HG02798 (cell line): ENCODE measurements around the gene EIF4E3.

ENCODE experiments used
- ATAC-seq: cut with Tn5 transposase; IDR thresholded peaks from one replicate; pipeline ENCODE4 v1.9.1; 2021; ENCODE audit warnings: mild to moderate bottlenecking; ENCODE audit not compliant: unreplicated experiment, poor library complexity

The EIF4E3 gene

DNA sequence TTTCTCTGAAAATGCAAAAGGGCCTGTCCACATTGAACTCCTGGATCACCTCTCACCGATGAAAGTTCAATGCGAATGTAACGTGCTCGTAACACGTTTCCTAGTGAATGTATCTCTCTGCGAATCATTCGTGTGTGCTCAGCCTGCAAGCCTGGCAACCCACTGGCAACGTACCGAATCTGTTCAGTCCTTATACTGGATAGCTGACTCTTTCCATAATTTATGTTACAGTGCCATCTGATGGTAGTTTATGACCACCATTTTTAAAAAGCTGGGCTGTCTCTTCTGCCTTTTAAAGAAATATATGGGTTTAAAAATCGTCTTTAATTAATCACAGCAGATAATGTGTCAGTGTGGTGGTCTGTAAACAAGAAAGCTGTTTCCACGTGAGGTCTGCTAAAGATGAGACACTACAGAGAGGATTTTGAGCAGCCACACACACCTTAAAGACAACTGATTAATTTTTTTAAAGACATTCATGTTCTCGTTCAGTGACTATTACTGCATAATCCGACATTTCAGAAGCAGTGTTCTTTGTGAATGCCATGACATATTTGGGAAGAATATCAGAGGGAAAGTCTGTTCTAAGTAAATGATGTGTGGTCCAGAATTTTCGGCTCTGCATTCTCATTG, 72.3 kb downstream of the EIF4E3 start:
- peak; percentile 47 for ATAC-seq

DNA sequence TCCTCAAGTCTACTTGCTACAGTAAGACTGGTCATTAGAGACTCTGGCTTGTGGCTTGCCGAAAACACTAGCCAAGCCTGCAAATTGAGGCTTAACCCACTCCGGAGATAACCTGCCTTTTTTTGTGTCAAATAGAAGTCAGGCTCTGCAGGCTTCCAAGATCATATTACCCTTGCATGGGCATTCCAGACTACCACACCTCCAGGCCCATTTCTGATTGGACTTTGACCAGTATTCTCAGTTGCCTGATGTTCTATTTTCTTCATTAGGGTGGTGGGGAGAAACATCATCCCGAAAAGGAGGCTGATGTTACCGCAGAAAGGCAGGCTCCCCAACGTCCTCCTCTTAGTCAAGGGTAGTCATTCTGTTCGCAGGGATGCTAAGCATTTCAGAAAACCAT, 73.6 kb downstream of the EIF4E3 start:
- ATAC-seq = no peak

DNA sequence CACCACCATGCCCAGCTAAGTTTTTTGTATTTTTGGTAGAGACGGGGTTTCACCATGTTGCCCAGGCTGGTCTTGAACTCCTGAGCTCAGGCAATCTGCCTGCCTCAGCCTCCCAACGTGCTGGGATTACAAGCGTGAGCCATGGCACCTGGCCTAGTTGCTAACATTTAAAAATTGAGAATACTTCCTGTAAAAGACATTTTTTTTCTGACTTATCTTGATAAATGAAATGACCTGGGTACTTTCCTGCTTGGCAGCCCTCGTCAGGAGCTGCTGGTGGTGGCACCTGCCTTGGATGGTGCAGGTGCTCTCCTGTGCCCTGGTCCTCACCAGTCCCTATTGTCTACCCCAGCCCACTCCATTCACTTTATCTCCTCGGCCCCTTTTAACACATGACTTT, 74.8 kb downstream of the EIF4E3 start:
- no peak for ATAC-seq

DNA sequence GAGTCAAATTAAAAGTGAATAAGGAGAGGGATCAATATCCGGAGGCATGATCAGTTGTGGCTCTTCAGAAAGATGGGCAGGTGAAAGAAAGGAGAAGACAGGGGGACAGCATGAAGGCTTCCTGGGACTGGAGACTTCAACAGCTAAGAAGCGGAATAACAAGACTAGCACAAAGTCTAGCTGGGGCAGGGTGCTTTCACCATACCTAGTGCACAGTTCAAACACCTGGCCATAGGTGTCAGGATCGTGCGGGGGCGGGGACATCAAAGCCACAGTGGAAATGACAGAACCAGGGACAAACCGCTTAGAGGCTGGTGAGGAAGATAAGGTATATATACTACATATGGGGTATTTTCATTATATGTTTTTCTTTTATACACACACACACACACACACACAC, 75.4 kb downstream of the EIF4E3 start:
- no peak for ATAC-seq

DNA sequence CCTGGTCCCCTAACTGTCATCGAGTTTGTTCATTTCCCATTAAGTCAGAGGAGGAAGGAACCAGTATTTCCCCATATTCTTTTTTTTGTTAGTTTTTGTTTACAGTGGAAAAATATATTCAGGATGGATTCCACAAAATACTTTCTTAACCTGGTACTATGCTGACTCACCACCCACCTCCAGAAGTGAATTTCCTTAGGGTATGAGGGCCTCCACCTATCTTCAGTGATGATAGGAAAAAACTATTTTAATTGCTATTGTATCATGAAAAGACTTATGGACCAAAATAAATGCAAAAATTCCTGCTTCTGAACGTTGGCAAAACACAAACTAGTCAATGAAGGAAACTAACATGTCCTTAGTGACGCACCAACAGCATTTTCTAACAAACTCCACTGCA, 77.5 kb downstream of the EIF4E3 start:
- no peak for ATAC-seq

DNA sequence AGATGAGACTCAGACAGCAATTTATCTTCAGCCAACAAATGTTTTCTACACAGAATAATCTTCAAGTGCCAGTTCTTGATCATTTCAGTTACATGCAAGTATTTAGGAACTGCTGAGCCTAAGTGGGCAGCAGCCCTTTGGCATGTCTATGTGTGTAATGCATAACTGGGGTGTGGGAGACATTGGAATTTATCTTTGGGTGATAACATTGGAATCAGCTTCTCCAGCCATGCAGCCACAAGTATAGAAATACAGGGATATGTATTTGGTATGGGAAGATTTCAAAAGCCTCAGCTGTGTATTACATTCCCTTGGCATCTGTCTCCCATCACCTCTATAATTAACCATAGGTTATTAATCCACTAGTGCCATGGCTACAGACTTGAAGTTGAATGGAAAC, 78.2 kb downstream of the EIF4E3 start:
- ATAC-seq = no peak

DNA sequence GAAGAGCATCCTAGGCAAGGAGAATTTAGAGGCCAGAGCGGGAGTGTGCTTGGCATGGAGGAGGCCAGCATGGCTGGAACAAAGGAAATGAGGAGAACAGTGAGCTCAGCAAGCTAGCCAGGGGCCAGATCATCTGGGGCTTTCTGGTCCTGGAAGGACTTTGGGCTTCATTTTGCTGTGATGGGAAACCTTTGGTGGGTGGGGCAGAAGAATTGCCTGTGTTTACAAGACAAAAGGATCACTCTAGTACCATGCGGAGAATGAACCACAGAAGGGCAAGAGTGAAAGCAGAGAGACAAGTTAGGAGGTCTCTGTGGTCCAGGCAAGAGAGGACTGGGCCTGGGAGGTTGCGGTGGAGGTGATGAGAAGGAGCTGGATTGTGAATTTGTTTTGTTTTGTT, 80.1 kb downstream of the EIF4E3 start:
- ATAC-seq = no peak

DNA sequence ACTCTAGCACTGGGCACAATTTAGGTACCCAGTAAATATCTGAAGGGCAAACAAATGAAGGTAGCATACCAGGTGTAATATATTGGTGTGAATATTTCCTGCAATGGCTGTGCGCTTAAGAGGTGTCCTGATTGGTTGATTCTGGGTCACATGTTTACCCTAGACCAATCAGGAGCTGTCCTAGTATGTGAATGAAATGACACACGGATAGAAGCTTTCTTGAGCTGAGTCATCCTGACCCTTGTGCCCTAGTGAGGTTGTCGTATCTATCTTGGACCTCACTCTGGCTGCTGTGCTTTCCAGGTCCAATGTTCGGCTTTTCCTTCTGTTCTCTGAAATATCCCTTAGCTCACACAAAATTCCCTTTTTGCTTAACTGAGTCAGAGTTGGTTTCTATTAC, 83.5 kb downstream of the EIF4E3 start:
- peak; percentile 60 for ATAC-seq

DNA sequence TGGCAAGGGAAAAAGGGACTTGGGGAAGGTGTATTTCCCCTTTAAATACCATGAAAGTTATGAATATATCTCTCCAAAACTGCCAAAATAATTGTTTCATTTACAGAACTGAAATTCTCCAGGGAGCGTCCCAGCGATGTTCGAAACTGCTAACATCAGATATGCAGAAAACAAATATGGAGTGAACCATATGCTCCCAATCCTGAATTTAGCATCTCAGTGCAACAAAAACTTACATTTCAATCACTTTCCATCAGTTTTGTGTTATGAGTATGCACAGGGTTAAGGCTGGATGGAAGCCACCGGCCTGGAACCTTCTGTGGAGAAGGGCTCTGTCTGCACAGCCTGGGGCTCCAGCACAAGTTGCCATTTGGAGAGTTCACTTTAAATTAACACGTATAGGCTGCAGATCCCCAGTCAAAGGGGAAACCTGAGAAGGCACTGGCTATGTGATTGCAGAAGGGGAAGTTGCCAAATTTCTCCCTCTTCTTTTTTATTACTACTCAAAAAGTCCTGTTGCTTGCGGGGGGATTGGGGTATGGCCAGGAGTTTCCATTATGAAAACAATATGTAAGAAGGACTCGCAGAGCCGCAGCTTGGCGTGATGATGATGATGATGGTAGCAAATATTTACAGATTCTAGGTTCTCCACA, 84.7 kb downstream of the EIF4E3 start:
- ATAC-seq = no peak

DNA sequence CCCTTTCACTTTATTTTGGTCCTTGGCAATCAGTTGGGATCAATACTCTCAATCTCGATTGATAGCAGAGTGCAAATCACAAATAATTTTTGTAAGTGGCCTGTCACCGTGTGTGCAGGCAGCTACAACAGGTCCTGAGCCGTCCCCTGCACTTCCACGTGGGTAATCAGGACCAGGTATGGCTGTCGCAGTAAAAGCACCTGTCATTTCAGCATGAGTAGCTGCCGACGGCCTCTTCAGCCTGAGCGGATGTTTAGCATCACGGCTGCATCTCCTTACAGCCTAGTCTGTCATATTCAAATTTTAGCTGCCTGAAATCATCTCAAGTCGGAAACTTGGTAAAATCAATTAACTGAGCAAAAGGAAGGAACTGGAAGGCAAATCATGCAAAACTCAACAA, 88.7 kb downstream of the EIF4E3 start:
- no peak for ATAC-seq

DNA sequence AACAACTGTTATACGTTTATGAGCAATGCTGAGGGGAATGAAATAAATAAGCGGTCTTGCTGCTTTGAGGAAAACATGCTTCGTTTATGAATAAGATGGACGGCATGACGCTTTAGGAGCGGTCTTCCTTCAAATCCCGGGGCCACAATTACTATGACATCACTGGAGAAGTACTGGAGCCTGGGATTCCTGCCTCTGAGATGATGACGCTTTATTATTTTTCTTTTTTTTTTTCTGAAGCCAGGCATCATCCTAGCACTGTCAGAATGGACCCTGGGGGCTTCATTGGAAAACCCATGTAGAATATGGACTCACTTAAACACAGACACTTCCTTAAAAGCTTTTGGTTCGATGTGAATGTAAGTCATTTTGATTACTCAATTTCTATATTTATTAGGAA, 89.2 kb downstream of the EIF4E3 start:
- ATAC-seq = no peak

DNA sequence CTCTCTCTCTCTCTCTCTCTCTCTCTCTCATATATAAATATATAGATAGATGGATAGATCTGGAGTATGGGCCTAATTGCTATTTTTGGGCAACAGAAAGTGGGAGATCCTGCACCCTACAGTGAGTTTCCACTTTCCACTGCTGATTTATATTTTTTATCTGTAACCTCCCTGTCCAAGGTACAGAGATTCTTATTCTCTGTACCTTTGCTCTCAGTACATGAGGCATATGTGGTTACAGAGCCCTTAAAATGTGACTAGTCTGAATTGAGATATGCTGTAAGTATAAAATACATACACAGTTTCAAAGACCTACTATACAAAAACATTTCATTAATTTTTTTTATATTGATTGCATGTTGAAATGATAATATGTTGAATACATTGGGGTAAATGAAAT, 90.5 kb downstream of the EIF4E3 start:
- no peak for ATAC-seq

DNA sequence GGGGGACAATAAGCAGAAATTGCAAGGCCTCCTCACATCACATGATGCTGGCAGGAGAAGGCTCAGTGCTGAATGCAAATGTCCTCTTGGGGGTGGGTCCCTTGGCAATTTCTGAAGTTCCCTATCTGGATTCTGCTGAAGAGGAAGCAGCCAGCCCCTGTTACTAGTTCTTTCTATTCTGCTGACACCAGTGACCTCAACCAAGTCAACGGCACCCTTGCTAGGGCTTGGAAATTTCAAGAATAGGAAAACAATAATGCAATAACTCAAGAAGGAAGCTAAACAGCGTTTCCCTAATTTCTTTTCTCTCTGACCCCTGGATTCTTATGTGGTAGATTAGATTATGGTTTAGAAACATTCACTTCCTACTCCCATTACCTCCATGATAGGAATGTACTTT, 95.5 kb downstream of the EIF4E3 start:
- no peak for ATAC-seq

DNA sequence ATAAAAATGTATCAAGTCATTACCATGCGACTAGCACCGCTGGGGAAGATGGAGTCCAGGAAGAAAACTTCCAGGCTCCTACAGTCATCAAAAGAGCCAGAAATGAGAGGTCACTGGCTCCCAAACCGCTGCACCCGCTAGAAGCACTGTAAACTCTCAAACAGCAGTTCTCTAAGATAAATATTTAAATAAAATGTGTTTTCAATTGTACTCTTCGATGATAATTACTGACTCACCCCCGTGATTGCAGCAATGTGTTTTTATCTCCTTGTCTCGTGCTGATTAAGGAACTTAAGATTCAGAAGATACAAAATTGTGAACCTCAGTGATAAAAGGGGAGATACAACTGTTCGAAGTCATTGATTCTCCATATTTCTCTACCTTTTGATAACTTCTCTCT, 95.9 kb downstream of the EIF4E3 start:
- no peak for ATAC-seq

DNA sequence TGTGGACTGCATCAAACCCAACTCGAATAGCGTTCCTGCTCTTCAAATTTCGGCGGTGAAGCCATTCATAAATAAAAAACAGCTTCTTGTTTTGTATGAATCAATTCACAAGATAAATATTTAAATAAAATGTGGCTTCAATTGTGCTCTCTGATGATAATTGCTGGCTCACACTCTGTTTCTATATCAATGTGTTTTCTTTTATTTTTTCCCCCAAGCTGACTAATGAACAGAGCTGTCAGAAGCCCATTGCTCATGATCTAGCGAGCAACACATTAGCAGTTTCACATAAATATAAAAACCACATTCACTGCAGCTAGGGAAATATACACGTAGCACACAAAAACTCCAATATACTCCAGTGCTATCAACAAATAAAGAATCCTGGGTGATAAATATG, 96.7 kb downstream of the EIF4E3 start:
- ATAC-seq = no peak

DNA sequence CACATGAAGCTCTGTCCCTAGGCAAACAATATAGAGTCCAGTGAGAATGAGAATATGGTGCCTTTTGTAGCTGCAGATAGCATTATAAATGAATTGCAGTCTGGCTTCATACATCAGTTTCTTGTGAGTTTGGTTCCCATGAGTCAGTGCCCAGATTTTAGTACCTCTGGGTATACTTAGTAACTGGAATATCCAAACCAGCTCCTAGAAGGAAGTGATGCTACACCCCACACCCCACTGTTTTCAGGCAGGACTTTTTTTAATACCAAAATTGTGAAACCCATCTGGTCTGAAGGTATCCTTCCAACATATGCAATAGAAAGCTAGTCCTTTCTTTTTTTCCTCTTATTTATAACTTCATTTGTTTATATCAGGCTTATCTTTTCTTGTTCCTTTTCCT, 99.5 kb downstream of the EIF4E3 start:
- ATAC-seq = no peak
